HepG2 (cell line): ENCODE results near the gene SLC25A11. TPM values are rescaled to one million over a fixed set of nuclear protein-coding genes. Genes with fewer than 3 reads are reported as not detected.

ENCODE experiments used
- ELF4 ChIP-seq: sonication (generic); formaldehyde crosslinking; IDR thresholded peaks from 2 replicates; pipeline ENCODE4 v1.5.0; 2020; ENCODE audit warnings: missing genetic modification reagents, mild to moderate bottlenecking, moderate library complexity, borderline replicate concordance
- GABPB1 ChIP-seq: IDR thresholded peaks from 2 replicates; pipeline ENCODE4 v1.6.1; 2016; ENCODE audit warnings: mild to moderate bottlenecking, missing genetic modification reagents, moderate library complexity, missing compliant biosample characterization
- HCFC1 ChIP-seq: fragments of 150-350 bp; IDR thresholded peaks from 2 replicates; pipeline ENCODE4 v1.6.1; 2014; ENCODE audit warnings: low read depth, low read length
- MAFK ChIP-seq, 2 experiments: IDR thresholded peaks in 1 of 2; conservative IDR thresholded peaks in 1 of 2; 2 replicates each; pipeline ENCODE4 v1.6.1; 2011; ENCODE audit warnings: improper control_type of control experiment in 2 of 2, low read length in 2 of 2
- RAD21 ChIP-seq: fragments of 450-650 bp; formaldehyde crosslinking; IDR thresholded peaks from 2 replicates; pipeline ENCODE4 v1.5.0; 2020; ENCODE audit warnings: mild to moderate bottlenecking
- RBM22 ChIP-seq: fragments of 200-400 bp; formaldehyde crosslinking; optimal IDR thresholded peaks from 2 replicates; pipeline ENCODE3; 2017; ENCODE audit warnings: mild to moderate bottlenecking, low read length, moderate library complexity
- RORA ChIP-seq: sonication (generic); formaldehyde crosslinking; IDR thresholded peaks from 2 replicates; pipeline ENCODE4 v1.5.0; 2020; ENCODE audit warnings: mild to moderate bottlenecking, missing genetic modification reagents, moderate library complexity
- SALL2 ChIP-seq: sonication (generic); formaldehyde crosslinking; IDR thresholded peaks from 2 replicates; pipeline ENCODE4 v1.8.1; 2023; ENCODE audit warnings: mild to moderate bottlenecking, missing genetic modification reagents, inconsistent platforms
- SSRP1 ChIP-seq: IDR thresholded peaks from 2 replicates; pipeline ENCODE4 v1.6.1; 2016; ENCODE audit warnings: control low read depth
- U2AF2 ChIP-seq: fragments of 200-400 bp; formaldehyde crosslinking; IDR thresholded peaks from 2 replicates; pipeline ENCODE4 v1.6.1; 2017; ENCODE audit warnings: low read depth, mild to moderate bottlenecking, low read length
- ZBTB44 ChIP-seq: sonication (generic); formaldehyde crosslinking; IDR thresholded peaks from 2 replicates; pipeline ENCODE4 v1.4.0; 2020; ENCODE audit warnings: missing genetic modification reagents
- ZFP91 ChIP-seq: sonication (generic); formaldehyde crosslinking; IDR thresholded peaks from 2 replicates; pipeline ENCODE4 v1.9.0; 2022; ENCODE audit warnings: missing genetic modification reagents, mild to moderate bottlenecking, borderline replicate concordance
- ZNF101 ChIP-seq: sonication (generic); formaldehyde crosslinking; IDR thresholded peaks from 2 replicates; pipeline ENCODE4 v1.4.0; 2020; ENCODE audit warnings: mild to moderate bottlenecking, low read depth, missing genetic modification reagents, borderline replicate concordance
- ZNF207 ChIP-seq: fragments of 450-650 bp; IDR thresholded peaks from 2 replicates; pipeline ENCODE4 v1.6.1; 2016; ENCODE audit warnings: antibody characterized with exemption, borderline replicate concordance
- ZNF337 ChIP-seq: sonication (generic); formaldehyde crosslinking; IDR thresholded peaks from 2 replicates; pipeline ENCODE4 v1.5.1; 2020; ENCODE audit warnings: missing genetic modification reagents, low read depth, mild to moderate bottlenecking, borderline replicate concordance
- ZNF574 ChIP-seq: sonication (generic); formaldehyde crosslinking; IDR thresholded peaks from 2 replicates; pipeline ENCODE4 v1.4.0; 2020; ENCODE audit warnings: missing genetic modification reagents
- ZNF740 ChIP-seq: sonication (generic); formaldehyde crosslinking; IDR thresholded peaks from 2 replicates; pipeline ENCODE4 v1.4.0; 2020; ENCODE audit warnings: missing genetic modification reagents
- polyA plus RNA-seq, 8 experiments: library from polyadenylated mRNA; depleted of rRNA in 3 of 8; stranded (reverse) in 7 of 8; unstranded in 1 of 8; fragments of >200 nt; fragmentation: Illumina TruSeq in 4 of 8; extraction: Trizol in 4 of 8; gene quantifications; 2 replicates each; pipeline versions ENCODE4 v1.2.1 to v1.2.3, GENCODE V29; 2011 to 2016; ENCODE audit warnings: low read depth in 4 of 8, missing spikeins in 1 of 8, mixed read lengths in 1 of 8; ENCODE audit not compliant: insufficient read depth in 1 of 8
- total RNA-seq, 5 experiments: library from RNA; depleted of rRNA; stranded (reverse); fragments of >200 nt; fragmentation: Illumina TruSeq; extraction: Trizol; gene quantifications; 2 replicates each; pipeline ENCODE4 v1.2.3, GENCODE V29; 2016; ENCODE audit warnings: low read depth in 1 of 5
- TF ChIP-seq, protein P1 (sequence below): sonication (generic); formaldehyde crosslinking; IDR thresholded peaks from 2 replicates; pipeline ENCODE4 v1.5.1; 2020; ENCODE audit warnings: mild to moderate bottlenecking, moderate library complexity, missing genetic modification reagents
- TF ChIP-seq, protein P2 (sequence below): sonication (generic); formaldehyde crosslinking; IDR thresholded peaks from 2 replicates; pipeline ENCODE4 v1.5.1; 2020; ENCODE audit warnings: mild to moderate bottlenecking, missing genetic modification reagents, moderate library complexity

Gene SLC25A11
- total and polyA plus RNA-seq, 2 of the 13 experiments (the other 11 are each of a cell fraction or from before 2014, with no cell fraction given): 35.4 to 47.2 TPM

- no peak for TF ChIP-seq ZBTB44 (CRISPR knock-in tag)
- no peak for TF ChIP-seq ELF4 (CRISPR knock-in tag)
- TF ChIP-seq SALL2 (CRISPR knock-in tag): 0 out of 2 replicates have a peak, but pooled peaks have one; percentile 23
- no peak for TF ChIP-seq ZNF207
- TF ChIP-seq ZNF740 (CRISPR knock-in tag): no peak
- TF ChIP-seq ZFP91 (CRISPR knock-in tag): peak; percentile 80; the same call in 1 of the 2 replicates
- TF ChIP-seq ZNF574 (CRISPR knock-in tag): 0 out of 2 replicates have a peak, but pooled peaks have one; percentile 31
- TF ChIP-seq, protein P1, sequence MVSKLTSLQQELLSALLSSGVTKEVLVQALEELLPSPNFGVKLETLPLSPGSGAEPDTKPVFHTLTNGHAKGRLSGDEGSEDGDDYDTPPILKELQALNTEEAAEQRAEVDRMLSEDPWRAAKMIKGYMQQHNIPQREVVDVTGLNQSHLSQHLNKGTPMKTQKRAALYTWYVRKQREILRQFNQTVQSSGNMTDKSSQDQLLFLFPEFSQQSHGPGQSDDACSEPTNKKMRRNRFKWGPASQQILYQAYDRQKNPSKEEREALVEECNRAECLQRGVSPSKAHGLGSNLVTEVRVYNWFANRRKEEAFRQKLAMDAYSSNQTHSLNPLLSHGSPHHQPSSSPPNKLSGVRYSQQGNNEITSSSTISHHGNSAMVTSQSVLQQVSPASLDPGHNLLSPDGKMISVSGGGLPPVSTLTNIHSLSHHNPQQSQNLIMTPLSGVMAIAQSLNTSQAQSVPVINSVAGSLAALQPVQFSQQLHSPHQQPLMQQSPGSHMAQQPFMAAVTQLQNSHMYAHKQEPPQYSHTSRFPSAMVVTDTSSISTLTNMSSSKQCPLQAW: peak; percentile 23; the same call in 1 of the 2 replicates
- TF ChIP-seq RAD21 (CRISPR knock-in tag): peak; percentile 62; the same call in 1 of the 2 replicates
- no peak for TF ChIP-seq SSRP1 (CRISPR knock-in tag)
- TF ChIP-seq GABPB1: peak; percentile 44
- TF ChIP-seq MAFK (conservative IDR thresholded peaks at IDR 0.05 in 1 of 2, IDR thresholded peaks at IDR 0.05 in 1 of 2; ENCODE audit: low read length in 2 of 2): no peak
- TF ChIP-seq HCFC1: no peak
- peak; percentile 39 for TF ChIP-seq RBM22
- no peak for TF ChIP-seq ZNF337 (CRISPR knock-in tag)
- no peak for TF ChIP-seq ZNF101 (CRISPR knock-in tag)
- TF ChIP-seq, protein P2, sequence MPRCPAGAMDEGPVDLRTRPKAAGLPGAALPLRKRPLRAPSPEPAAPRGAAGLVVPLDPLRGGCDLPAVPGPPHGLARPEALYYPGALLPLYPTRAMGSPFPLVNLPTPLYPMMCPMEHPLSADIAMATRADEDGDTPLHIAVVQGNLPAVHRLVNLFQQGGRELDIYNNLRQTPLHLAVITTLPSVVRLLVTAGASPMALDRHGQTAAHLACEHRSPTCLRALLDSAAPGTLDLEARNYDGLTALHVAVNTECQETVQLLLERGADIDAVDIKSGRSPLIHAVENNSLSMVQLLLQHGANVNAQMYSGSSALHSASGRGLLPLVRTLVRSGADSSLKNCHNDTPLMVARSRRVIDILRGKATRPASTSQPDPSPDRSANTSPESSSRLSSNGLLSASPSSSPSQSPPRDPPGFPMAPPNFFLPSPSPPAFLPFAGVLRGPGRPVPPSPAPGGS: no peak
- TF ChIP-seq U2AF2: no peak
- TF ChIP-seq RORA (CRISPR knock-in tag): no peak
Observed at GRCh38 chr17:4934173-4934979, 5.5 kb downstream of the SLC25A11 start (continued).
